ENCODE measurements around the gene ALDH1L1. TPM values are rescaled to one million over a fixed set of nuclear protein-coding genes. Genes with fewer than 3 reads are reported as not detected.

ALDH1L1 gene
- total RNA-seq, 1 donor from 2014 or later = not detected

DNA sequence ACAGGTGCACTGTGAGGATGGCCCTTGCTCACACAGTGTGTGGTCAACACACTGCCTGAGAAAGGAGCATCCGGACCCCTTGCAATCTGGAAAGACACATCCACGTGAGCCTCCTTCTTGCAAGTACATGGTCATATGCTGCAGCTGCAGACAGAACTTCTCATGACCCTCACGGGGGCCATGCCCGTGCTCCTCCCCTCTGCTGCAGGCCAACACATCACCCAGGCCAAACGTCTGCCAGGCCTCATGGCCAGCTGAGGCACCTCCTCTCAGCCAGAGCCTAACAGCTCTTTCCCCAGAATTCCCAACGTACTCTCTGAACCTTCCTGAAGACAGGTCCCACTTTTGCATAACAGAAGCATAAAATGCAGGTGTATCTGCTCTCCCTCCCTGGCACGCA, 121.7 kb downstream of the ALDH1L1 start:
- DNase-seq (ENCODE audit: low read depth) = no peak

DNA sequence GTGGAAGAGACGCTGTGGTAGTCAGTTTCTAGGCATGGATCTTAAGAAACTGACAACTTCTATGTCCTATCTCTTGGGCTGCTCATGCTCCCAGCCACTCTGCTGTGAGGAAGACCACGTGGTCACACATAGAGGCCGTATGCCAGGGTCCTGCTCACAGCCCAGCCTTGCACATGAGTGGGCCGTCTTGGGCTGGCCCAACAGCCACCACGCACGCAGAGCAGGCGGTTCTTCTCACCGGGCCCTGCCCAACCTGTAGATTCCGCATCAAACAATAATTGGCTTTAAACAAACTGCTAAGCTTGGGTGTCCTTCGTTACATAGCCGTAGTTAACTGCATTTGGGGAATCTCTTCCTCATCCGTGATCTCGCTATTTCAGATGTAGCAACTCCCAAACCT, 122.5 kb downstream of the ALDH1L1 start:
- DNase-seq (ENCODE audit: low read depth) = no peak

DNA sequence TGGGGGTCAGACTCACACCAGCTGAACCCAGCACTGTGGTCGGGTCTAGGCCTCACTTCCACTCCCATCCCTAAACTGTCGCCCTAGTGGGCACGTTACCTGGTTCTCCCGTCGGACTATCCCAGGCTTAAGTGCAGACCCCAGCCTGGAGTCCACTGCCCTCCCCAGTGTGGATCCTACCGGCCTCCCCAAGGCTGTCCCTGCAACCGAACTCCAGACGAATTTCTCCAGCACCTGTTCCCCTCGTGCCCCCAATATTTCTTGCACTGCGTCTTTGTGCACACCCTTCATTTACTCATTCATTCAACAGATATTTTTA, 122.9 kb downstream of the ALDH1L1 start:
- DNase-seq (ENCODE audit: low read depth) = no peak

DNA sequence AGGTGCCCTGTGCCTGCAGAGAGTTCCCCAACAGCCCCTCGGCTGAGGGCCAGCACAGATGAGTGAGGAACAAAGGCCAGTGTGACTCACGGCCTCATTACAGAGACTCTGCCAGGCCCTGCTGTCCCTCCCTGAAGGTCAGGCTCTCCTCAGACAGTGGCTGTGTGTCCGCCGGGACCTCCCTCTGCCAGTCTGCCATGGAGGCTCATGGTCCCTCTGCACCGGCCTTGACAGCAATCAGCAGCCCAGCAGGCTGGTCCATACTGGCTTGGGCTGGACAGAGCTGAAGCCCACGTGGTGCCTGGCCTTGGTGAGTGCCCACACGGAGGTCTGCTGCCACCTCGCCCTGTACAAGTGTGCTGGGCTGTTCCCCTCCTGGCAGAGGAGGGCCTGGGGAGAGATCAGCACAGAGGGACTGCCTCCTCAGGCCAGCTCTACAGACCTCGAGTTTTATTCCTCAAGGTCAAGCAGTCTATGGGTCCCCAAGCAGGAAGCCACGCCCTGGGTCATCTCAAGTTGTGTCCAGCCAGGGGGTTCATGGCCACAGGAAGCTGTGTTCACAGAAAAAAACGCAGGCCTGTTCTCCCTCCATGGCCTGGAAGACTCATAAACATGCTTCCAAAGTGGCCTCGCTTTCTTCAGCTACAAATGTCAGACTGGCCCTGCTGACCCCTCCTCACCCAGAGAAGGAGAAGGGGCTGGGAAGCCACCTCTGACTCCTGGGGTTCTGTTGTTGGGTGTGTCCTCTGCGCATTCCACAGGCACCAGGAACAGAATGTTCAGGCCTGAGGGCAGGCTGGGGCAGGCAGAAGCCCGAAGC, 123.5 kb downstream of the ALDH1L1 start:
- DNase-seq (ENCODE audit: low read depth) = peak; percentile 89

DNA sequence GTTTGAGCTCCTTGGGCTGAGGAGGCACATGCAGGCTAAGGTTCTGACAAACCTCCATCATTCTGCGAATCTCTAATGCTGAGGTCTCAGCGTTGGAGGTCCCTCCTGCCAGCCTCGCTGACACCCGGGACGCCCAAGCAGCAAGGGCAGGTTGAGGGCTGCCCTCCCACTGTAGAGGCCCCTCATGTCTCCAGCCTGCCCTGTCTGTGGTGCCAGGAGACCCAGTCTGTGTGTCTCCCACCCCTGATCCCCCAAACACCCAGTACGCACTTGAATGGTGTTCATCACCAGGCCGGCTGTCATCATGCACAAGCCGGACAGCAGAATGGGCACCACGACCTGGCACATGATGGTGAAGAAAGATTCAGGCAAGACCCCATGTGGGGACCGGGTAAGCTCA, 124.3 kb downstream of the ALDH1L1 start:
- DNase-seq (ENCODE audit: low read depth) = no peak

DNA sequence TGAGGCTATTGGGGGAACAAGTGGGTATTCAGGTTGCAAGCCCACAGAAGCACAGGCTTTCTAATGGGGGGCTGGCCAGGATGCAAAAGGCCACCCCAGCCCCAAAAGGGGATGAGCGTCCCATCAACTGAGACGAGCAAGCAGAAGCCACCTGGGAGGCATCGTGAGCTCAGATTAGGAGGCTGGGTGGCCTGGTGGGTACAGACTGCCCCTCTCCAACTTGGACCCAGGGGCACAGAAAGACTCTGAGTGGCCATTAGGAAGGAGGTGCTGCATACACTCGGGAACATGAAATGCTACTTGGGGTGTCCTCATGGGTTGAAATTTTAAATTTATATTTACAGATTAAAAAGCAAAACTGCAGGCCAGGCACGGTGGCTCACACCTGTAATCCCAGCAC, 125.5 kb downstream of the ALDH1L1 start:
- DNase-seq (ENCODE audit: low read depth) = no peak

DNA sequence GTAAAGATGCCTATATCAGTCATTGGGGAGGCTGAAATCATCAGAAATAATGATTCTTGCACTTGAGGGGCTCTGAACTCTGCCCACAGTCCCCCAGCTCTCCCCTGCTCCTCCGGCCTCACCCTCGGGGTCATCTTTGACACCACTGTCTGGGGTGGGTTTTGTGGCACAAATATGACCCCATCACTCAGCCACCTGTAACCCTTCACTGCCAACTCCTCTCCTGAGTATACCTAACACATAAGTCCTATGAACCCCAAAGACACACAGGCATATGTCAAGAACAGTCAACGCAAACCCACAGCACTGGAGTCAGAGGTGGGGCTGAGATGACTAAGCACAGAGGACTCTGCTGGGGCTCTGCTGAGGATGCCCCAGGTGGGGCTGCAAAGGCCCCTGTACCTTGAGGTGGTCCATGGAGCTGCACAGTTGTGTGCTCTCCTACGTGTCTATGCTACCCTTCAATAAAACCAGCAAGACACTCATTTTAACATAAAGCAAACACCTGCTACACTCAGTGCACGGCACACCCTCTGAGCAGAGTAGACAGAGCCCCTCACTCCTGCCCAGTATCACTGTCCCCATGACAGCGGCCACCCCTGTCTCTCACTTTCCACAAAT, 126.3 kb downstream of the ALDH1L1 start:
- no peak for DNase-seq (ENCODE audit: low read depth)

Other genes starting within 250 kb of the ALDH1L1 start
- not detected in 2 replicates for gene ROPN1B, start 211.4 kb downstream of the ALDH1L1 start, total RNA-seq
- gene SLC41A3, start 96.5 kb downstream of the ALDH1L1 start, total RNA-seq = 99.1 and 133 TPM in 2 replicates
- 1.2 and 1.5 TPM in 2 replicates for gene KLF15, start 176.8 kb upstream of the ALDH1L1 start, total RNA-seq
- not detected in 2 replicates for gene CFAP100, start 214.3 kb upstream of the ALDH1L1 start, total RNA-seq

Measured in myocyte (in vitro differentiated cells).